Upper lobe of right lung (tissue), 1 donor: ENCODE measurements around the gene RAD51C. TPM values are rescaled to one million over a fixed set of nuclear protein-coding genes. Genes with fewer than 3 reads are reported as not detected.
A peak's percentile ranks its signal among the peaks of the same experiment; 100 is the strongest.
"Not testable (repeated sequence)": the region's sequence is repeated elsewhere in the genome, so short reads cannot be mapped to it uniquely, and the experiment has no call there.

Source experiments
- ATAC-seq: fragments of 200-7000 bp; cut with Tn5 transposase; one replicate; pipeline ENCODE4 v1.9.1; 2020; ENCODE audit warnings: mild to moderate bottlenecking, moderate library complexity
- DNase-seq: peaks from one replicate; pipeline ENCODE4 v3.0.0-alpha.2; 2020
- H3K27ac ChIP-seq: fragments of 200-600 bp; one replicate; pipeline ENCODE4 v1.8.0; 2022
- H3K27me3 ChIP-seq: fragments of 200-600 bp; one replicate; pipeline ENCODE4 v1.8.0; 2022; ENCODE audit warnings: mild to moderate bottlenecking
- H3K36me3 ChIP-seq: fragments of 200-600 bp; one replicate; pipeline ENCODE4 v1.8.0; 2022
- H3K4me1 ChIP-seq: fragments of 200-600 bp; one replicate; pipeline ENCODE4 v1.8.0; 2022
- H3K4me3 ChIP-seq: fragments of 200-600 bp; one replicate; pipeline ENCODE4 v1.8.0; 2022; ENCODE audit warnings: mild to moderate bottlenecking
- H3K9me3 ChIP-seq: fragments of 200-600 bp; one replicate; pipeline ENCODE4 v1.8.0; 2022
- CTCF ChIP-seq: fragments of 200-600 bp; IDR thresholded peaks from one replicate; pipeline ENCODE4 v1.8.0; 2022; ENCODE audit warnings: antibody characterized with exemption
- intact Hi-C: fragments of 100-400 bp; cut with DNase I; formaldehyde crosslinking; loops from one replicate; pipeline ENCODE4 v1.11.0; 2022
- total RNA-seq: library from RNA; stranded (reverse); fragmentation: NEBNext Ultra II Directional; extraction: Animal tissue kit (Norgen Biotek cat#: 25700); gene quantifications from one replicate; pipeline ENCODE4 v1.2.1, GENCODE V29; 2021
- donor health status: DM: no; HTN: yes; CAD: no; lungs with severe emphysema.

Gene RAD51C
- total RNA-seq, 1 donor from 2014 or later: 15.3 TPM

- no peaks in the 10 kb centered on the region for H3K36me3 ChIP-seq
- ATAC-seq (no peak), DNase-seq (no peak)
- peaks cover 62% of the 10 kb centered on the region for H3K27me3 ChIP-seq
- TF ChIP-seq CTCF: no peak
- H3K4me1 ChIP-seq: peaks cover 17% of the 10 kb centered on the region
- no peak overlapping the region for H3K27ac ChIP-seq
- intact Hi-C loops: no loop called here
- H3K9me3 ChIP-seq: no peaks in the 10 kb centered on the region
- no peak overlapping the region for H3K4me3 ChIP-seq
These were observed 67.8 kb downstream of the RAD51C start for GRCh38 chr17:58760248-58760647.

DNA sequence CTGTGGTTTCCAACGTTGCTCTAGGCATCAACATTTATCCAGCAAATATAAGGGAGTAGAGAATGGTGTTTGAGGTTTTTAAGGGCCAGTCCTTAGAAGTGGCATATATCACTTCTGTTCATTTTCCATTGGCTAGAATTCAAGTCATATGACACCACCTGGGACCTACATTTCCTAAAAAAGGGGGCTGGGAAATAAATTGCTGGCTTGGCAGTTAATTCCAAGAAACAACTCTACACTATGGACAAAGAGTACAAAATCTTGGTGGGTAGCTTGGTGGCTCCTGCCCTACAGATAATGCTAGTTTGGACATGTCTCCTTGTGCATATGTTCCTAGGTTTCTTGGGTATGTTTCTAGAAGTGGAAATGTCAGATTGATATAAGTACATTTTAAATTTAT lies 70.9 kb downstream of the RAD51C start:
- intact Hi-C loops: no loop called here
- Histone ChIP-seq H3K27me3 (peaks cover 36% of the 10 kb centered on the region), H3K36me3 (no peaks in the 10 kb centered on the region), H3K9me3 (no peaks in the 10 kb centered on the region), H3K27ac (no peak overlapping the region), H3K4me1 (no peaks in the 10 kb centered on the region), H3K4me3 (no peak overlapping the region)
- no peak for TF ChIP-seq CTCF
- DNase-seq (no peak), ATAC-seq (no peak)

DNA sequence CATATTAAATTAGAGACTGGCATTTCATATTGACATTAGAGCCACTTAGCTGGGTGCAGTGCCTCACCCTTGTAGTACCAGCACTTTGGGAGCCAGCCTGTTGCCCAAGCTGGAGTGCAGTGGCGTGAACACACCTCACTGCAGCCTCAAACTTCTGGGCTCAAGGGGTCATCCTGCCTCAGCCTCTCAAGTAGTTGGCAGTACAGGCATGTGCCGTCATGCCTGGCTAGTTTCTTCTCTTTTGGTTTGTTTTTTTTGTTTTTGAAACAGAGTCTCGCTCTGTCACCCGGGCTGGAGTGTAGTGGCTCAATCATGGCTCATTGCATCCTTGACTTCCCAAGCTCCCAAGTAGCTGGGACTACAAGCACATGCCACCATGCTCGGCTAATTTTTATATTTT lies 72.0 kb downstream of the RAD51C start:
- Histone ChIP-seq H3K4me3 (no peak overlapping the region), H3K27ac (no peak overlapping the region), H3K27me3 (peaks cover 31% of the 10 kb centered on the region), H3K9me3 (no peaks in the 10 kb centered on the region), H3K36me3 (no peaks in the 10 kb centered on the region), H3K4me1 (no peaks in the 10 kb centered on the region)
- DNase-seq (peak; percentile 67), ATAC-seq (peak; percentile 68)
- TF ChIP-seq CTCF: no peak
- intact Hi-C loops: no loop called here

- H3K4me3 ChIP-seq, H3K36me3 ChIP-seq, ATAC-seq, H3K4me1 ChIP-seq, intact Hi-C loops, H3K27ac ChIP-seq, DNase-seq, H3K27me3 ChIP-seq, H3K9me3 ChIP-seq: not testable (repeated sequence)
These were observed 86.1 kb downstream of the RAD51C start for GRCh38 chr17:58778482-58778881.

DNA sequence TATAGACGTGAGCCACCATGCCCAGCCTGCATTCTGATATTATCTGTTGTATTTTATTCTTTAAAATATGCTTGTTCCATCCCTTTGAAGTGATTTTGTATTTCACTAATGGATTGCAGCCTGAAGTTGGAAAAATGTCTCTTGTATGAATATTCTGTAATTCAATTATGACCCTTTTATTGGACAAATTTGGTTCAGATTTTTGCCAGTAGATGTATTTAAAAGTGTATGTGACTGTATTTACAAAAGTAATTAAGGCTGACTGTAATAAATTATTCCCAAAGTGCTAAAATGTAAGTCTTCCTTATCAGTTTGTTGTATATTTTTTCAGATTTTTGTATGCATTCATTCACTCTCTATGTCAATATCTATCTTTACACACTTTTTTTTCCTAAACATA lies 87.0 kb downstream of the RAD51C start:
- no peak for TF ChIP-seq CTCF
- intact Hi-C loops: no loop called here
- Histone ChIP-seq H3K9me3 (no peaks in the 10 kb centered on the region), H3K4me1 (no peaks in the 10 kb centered on the region), H3K36me3 (no peaks in the 10 kb centered on the region), H3K4me3 (no peak overlapping the region), H3K27ac (no peak overlapping the region), H3K27me3 (no peaks in the 10 kb centered on the region)
- no peak for DNase-seq
- no peak for ATAC-seq

DNA sequence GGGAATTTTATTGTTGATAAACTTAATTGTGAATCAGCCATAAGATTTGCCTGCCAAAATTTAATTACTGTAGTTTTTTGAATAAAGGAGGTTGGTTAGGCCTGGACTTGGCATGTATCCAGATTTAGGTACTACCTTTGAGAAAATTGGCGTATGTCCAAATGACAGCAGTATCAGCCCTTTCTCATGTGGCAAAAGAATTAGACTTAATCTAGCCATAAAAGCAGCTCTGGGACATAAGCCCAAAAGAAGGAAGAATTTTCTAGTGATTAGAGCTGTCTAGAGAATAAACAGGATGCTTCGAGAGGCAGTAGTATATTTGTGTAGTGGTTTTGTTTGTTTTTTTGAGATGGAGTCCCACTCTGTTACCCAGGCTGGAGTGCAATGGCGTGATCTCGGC lies 91.0 kb downstream of the RAD51C start:
- ATAC-seq (no peak), DNase-seq (no peak)
- Histone ChIP-seq H3K4me1 (no peaks in the 10 kb centered on the region), H3K27ac (no peak overlapping the region), H3K4me3 (no peak overlapping the region), H3K27me3 (no peaks in the 10 kb centered on the region), H3K36me3 (no peaks in the 10 kb centered on the region), H3K9me3 (no peaks in the 10 kb centered on the region)
- no peak for TF ChIP-seq CTCF
- intact Hi-C loops: no loop called here
